Measurements from ENCODE around the gene GRM8.

GRCh38 chr7:127091620-127092019 lies 161.1 kb downstream of the GRM8 start:
- TF ChIP-seq CTCF (IDR thresholded peaks at IDR 0.05) (no peak), POLR2A (IDR thresholded peaks at IDR 0.05) (no peak)

Measured in breast epithelium (tissue), 3 donors.